Measurements from ENCODE around the gene THAP7.
"Not testable (repeated sequence)": the region's sequence is repeated elsewhere in the genome, so short reads cannot be mapped to it uniquely, and the experiment has no call there.

The THAP7 gene

DNA sequence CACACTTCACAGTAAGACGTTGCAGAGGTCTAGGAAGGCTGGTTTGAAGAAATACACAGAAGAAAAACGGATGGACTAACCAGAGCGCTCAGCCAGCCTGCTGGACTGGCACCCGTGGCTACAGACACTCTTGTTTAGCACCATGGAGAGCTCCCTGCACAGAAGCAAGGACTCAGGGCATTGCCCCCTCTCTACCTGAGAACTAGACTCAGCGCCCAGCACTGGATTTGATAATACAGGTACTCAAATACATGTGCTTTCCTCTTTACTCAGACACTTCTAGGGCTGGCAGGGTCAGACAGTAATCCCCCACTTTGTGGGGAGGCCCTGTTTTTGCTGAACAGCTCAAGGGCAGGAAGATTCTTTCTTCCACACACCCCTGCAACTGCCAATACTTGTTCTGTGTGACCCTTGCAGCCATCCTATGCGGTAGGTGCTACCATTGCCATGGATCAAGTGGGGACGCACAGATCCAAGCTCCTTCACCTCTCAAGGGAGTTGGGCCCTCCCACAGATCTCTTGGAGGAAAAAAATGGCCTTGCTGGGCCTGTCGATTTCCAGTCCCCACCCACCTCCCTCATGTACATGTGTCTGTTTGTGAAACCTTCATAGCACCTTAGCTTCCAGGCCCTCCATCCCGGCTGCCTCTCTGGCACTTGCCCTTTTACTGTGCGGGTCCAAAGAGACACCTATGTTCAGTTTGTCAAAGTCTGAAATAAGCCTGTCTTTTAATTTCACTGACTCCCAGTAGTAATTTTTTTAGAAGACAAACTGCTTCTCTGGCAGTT lies 7.9 kb upstream of the THAP7 start:
- H3K4me3 ChIP-seq (ENCODE audit: low read depth, low read length), result no peak overlapping the region
- DNase-seq (ENCODE audit: low read depth, low spot score), result peak; percentile 51
- in situ Hi-C loops (cut with HindIII; ENCODE audit: low sequenced_read_pairs), result no loop called here
- TF ChIP-seq, protein P1, sequence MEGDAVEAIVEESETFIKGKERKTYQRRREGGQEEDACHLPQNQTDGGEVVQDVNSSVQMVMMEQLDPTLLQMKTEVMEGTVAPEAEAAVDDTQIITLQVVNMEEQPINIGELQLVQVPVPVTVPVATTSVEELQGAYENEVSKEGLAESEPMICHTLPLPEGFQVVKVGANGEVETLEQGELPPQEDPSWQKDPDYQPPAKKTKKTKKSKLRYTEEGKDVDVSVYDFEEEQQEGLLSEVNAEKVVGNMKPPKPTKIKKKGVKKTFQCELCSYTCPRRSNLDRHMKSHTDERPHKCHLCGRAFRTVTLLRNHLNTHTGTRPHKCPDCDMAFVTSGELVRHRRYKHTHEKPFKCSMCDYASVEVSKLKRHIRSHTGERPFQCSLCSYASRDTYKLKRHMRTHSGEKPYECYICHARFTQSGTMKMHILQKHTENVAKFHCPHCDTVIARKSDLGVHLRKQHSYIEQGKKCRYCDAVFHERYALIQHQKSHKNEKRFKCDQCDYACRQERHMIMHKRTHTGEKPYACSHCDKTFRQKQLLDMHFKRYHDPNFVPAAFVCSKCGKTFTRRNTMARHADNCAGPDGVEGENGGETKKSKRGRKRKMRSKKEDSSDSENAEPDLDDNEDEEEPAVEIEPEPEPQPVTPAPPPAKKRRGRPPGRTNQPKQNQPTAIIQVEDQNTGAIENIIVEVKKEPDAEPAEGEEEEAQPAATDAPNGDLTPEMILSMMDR (IDR thresholded peaks at IDR 0.05; ENCODE audit: low read depth, low read length), result no peak

DNA sequence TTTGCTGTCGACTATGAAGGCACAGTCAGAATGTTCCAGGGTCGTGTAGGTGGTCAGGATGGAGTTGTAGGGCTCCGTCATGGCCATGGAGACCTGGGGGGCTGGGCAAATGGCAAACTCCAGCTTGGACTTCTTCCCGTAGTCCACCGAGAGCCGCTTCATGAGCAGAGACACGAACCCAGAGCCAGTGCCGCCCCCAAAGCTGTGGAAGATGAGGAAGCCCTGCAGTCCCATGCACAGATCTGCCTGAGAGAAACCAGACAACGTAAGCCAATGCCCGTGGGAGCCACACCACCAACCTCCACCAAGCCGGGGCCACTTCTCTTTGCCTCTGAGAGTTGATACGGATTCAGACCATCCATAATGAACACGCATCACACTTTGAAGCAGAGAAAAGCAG lies 7.3 kb upstream of the THAP7 start:
- H3K4me3 ChIP-seq (ENCODE audit: low read depth, low read length); in situ Hi-C loops (cut with HindIII; ENCODE audit: low sequenced_read_pairs); DNase-seq (ENCODE audit: low read depth, low spot score): not testable (repeated sequence)

DNA sequence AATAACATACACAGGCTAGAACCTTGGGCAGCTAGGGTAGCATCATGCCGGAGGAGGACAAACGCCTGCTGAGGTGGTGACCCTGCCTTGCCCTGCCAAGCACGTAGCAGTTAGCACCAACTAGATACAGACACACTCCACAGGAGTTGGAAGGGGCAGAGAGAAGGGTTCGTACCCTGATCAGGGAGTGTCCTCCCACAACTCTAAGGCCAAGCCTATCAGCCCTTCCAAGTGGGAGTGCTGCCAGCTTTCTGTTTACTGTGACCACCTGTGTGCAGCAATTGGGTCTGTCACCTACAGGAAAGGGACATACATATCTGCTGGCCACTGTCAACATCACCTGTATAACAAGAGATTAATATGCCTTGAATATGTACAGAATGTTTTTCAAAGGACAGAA lies 1.9 kb upstream of the THAP7 start:
- in situ Hi-C loops (cut with HindIII; ENCODE audit: low sequenced_read_pairs), result no loop called here
- no peak for DNase-seq (ENCODE audit: low read depth, low spot score)
- no peak overlapping the region for H3K4me3 ChIP-seq (ENCODE audit: low read depth, low read length)
- TF ChIP-seq, protein P1 (IDR thresholded peaks at IDR 0.05; ENCODE audit: low read depth, low read length), result no peak

DNA sequence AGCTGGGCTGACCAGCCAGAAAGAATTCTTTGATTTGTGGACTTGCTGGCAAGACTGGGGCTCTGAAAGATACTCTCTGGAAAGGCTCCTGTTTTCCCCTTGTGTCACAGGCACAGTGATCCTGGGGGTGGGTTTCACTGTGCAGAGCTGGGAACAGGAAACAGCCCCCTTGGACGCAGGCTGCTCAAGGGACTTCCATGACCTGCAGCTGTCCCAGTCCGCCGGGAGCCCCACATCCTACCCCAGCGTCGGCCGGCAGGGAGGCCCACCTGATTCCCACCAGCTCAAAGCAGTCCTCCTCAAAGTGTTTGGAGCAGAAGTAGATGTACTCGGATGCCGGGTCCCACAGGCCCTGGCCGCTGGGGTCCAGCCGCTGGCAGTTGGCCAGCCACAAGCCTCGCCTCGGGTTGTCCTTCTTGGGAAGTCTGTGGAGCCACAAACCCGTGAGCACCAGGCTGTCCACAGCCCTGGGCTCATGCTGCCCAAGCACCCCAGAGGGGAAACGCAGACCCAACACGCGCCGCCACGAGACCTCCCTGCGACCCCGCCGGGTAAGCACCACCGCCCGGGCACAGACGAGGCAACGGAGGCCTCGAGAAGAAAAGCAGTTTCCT lies 824 bp downstream of the THAP7 start:
- DNase-seq (ENCODE audit: low read depth, low spot score), result no peak
- H3K4me3 ChIP-seq (ENCODE audit: low read depth, low read length), result peak overlapping the region; percentile 75
- in situ Hi-C loops (cut with HindIII; ENCODE audit: low sequenced_read_pairs), result no loop called here
- TF ChIP-seq, protein P1 (IDR thresholded peaks at IDR 0.05; ENCODE audit: low read depth, low read length), result no peak

DNA sequence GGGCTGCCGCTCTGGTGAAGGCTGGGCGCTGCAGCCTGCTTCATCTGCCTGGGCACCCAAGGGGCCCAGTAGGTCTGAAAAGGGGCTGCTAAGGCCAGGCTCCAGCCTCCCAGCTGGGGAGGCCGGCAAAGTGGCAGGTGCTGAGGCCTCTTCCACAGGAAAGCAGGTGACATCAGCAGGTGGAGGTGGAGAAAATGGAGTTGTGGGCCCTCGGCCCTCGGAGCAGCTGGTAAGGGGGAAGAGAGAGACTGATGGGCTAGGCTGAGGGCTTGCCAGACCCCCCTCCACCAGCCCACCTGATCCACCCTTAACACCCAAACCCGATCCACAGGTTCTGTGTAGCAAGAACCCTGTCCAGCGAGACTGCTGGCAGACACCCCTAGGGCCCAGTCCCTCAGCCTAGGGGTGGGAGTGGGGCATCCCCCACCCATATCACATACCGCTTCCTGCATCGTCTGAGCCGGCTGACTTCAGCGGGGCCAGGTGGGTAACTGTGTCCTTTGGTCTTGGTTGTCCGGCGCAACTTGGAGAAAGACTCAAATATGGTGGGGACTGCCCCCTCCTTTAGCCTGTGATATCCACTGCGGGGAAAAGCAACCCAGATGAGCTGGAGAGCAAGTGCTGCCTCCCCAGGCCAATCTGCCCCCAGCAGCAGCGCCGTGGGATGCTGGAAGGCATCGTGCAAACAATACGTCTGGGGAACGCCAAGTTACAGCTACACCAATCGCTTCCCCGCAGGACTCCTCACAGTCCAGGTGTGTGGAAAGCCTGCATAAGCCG lies 1.5 kb downstream of the THAP7 start:
- TF ChIP-seq, protein P1 (IDR thresholded peaks at IDR 0.05; ENCODE audit: low read depth, low read length), result no peak
- DNase-seq (ENCODE audit: low read depth, low spot score), result no peak
- in situ Hi-C loops (cut with HindIII; ENCODE audit: low sequenced_read_pairs), result no loop called here
- peak overlapping the region; percentile 75 for H3K4me3 ChIP-seq (ENCODE audit: low read depth, low read length)

DNA sequence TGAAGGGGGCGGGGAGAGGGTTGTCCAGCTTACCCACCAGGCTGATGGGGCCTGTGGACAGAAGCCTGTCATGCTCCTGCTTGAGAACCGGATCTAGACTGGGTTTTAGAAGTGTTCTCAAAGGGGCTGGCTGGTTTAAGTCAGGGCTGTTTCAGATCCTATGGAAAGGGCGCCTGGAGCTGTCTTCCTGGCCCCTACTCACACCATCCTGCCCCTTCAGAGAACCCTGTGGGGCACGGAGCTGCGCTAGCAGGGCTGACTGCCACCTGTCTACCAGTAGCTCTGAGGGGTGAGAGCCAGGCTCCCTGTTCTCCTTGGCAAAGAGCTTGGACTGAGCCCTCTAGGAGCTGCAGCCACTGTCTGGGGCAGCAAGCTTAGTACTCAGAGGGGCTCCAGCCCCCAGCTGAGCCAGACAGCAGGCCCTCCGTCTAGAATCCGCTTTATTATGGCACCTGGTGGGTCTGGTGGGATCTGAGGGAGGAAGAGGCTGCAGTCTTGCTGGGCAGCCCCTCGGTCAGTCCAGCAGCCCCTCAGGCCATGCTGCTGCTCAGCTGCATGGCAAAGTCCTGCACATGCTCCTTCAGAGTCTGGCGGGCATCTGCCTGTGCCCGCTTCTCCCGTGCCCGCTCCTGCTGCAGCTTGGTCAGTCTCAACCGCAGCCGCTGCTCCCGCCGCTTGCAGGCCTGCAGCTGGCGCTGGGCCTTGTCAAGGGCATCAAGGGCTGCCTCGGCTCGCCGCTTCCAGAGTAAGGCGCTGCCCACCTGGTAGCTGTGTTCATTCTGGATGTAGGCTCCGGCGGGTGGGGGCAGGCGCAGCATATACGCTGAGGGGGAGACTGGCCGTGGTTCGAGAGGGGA lies 2.3 kb downstream of the THAP7 start:
- TF ChIP-seq, protein P1 (IDR thresholded peaks at IDR 0.05; ENCODE audit: low read depth, low read length), result no peak
- H3K4me3 ChIP-seq (ENCODE audit: low read depth, low read length), result no peak overlapping the region
- in situ Hi-C loops (cut with HindIII; ENCODE audit: low sequenced_read_pairs), result no loop called here
- DNase-seq (ENCODE audit: low read depth, low spot score), result no peak

Data from astrocyte of the spinal cord (primary cell).